NCI-H2227 (cell line): ENCODE results near the gene RAI1.

ENCODE experiments used
- DNase-seq: peaks from one replicate; lab custom pipeline; 2025; ENCODE audit not compliant: unreplicated experiment; lab: John Stamatoyannopoulos, UW

RAI1 gene

DNA sequence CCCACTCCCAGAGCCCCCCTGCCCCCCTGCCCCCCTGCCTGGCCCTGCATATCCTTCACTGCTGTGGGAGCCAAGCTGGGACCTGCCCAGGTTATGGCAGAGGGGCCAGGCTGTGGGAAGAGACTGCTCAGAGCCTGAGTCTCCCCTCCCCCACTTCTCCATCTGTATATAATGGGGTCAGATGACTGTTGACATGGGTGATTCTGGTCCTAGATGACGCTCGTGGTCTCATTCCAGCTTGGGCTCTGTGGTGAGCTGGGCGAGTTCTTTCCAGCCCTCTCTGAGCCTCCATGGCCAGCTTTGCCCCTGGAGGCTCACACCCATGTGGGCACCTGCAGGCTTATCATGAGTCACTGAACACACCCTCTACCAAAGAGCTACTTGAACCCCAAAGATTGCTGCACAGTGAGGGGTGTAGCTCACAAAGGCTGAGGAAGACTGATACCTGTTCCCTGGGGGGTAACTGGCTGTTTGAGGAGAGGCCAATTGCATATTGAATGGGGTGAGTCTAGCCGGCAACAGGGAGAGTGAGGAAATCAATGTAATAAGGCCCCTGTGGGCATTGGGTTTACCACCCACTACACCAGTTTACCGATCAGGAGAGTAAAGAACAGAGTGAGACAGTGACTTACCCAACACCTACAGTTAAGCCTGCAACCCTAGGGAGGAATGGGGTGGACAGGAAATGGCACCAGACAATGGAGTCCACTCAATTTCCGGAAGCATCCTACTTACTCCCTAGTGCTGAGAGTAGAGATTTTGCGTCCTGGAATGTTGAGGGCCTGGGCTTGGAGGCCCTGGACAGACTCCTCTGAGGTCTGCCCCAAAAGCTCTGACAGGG is 159.7 kb downstream of the RAI1 start:
- no peak for DNase-seq

- DNase-seq, result no peak
These were observed 160.4 kb downstream of the RAI1 start for GRCh38 chr17:17841601-17842025.

DNA sequence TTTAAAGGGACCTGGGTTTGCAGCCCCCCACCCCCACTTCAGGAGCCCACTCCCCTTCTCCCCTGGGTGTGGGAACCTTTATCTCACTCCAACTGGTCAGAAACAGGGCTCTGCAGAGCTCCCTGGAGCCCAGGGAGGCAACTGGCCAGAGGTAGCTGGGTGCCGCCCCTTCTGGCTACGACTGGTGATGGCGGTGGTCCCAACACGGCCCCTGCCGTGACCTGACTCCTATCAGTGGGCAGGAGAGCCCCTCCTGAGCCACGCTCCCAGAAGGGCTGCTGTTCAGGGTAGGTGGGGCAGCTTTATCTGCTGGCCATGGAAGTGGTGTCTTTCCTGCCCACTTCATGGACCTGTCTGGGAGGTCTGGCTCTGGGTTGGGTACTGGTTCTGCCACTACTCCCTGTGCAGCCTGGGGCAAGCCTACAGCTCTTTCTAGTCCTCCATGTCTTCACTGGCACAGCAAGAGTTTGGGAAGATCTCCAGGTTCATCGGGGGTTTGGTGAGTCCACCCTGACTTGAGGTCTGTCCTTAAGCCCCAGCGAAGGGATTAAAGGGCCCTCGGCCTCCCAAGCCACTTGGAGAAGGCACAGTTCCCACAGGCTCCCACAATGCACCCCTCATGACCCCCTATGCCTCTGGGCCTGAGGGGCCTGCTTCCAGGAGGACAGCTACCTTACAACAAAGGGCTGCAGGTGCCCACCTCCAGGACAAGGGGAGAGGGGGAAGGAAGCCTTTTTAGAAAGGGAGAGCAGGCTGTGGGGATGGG is 161.0 kb downstream of the RAI1 start:
- no peak for DNase-seq

DNA sequence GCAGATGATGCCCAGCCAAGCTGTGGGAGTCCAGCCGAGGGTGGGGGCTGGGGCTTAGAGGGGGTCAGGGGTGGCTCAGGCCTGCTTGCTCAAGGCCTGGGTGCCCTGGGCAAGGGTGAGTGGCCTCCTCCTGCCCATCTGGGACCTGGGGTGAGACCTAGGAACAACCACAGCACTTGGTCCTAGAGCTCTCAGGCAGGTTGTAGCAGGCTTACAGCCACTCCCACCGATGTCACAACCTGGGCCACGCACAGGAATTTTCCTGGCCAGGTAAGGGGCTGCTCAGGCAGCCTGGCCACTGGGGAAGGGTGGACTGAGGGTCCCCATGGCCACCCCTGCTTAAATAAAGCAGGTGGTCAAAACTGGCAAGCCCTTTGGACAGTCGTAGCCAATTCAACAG is 161.8 kb downstream of the RAI1 start:
- DNase-seq, result no peak

- DNase-seq, result no peak
These were observed 162.8 kb downstream of the RAI1 start for GRCh38 chr17:17844079-17844478.

DNA sequence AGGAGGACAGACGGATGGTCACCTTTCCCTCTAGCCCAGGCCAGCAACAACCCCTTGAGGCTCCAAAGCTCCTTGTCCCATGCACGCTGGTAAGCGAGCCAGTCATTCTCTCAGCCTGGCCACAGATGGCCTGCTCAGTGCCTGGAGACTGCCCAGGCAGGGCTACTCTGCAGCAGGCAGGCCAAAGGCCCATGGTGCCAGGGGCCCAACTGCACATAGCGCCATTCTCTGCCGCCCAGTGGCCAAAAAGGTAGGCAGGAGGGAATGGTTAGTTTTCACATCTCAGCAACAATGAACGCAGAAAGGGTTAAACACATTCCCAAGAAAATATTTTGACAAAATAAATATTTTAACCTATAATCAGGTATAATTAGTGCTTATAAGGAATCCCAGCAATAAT is 163.2 kb downstream of the RAI1 start:
- no peak for DNase-seq

- DNase-seq, result no peak
These were observed 164.0 kb downstream of the RAI1 start for GRCh38 chr17:17845046-17845775.

- DNase-seq, result no peak
These were observed 164.7 kb downstream of the RAI1 start for GRCh38 chr17:17846003-17846402.

GRCh38 chr17:17846645-17847044 is 165.4 kb downstream of the RAI1 start:
- DNase-seq, result no peak

- no peak for DNase-seq
These were observed 165.9 kb downstream of the RAI1 start for GRCh38 chr17:17847118-17847689.

DNA sequence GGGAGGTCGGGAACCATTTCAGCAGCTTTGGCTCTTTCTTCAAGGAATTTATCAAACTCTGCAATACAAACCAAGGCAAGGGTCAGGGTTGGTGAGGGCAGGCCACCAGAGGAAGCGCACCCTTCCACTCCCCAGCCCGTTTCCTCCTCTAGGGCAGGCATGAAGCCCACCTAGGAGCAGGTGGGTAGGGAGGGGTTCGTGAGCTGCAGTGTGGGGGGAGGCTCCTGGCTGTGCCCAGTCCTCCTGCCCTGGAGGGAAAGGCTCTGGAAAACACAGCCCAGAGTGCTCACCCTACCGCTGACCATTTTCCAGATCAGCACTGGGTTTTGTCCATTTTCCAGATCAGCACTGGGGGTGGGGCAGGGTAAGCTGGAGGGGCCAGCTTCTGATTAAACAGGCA is 166.5 kb downstream of the RAI1 start:
- no peak for DNase-seq

DNA sequence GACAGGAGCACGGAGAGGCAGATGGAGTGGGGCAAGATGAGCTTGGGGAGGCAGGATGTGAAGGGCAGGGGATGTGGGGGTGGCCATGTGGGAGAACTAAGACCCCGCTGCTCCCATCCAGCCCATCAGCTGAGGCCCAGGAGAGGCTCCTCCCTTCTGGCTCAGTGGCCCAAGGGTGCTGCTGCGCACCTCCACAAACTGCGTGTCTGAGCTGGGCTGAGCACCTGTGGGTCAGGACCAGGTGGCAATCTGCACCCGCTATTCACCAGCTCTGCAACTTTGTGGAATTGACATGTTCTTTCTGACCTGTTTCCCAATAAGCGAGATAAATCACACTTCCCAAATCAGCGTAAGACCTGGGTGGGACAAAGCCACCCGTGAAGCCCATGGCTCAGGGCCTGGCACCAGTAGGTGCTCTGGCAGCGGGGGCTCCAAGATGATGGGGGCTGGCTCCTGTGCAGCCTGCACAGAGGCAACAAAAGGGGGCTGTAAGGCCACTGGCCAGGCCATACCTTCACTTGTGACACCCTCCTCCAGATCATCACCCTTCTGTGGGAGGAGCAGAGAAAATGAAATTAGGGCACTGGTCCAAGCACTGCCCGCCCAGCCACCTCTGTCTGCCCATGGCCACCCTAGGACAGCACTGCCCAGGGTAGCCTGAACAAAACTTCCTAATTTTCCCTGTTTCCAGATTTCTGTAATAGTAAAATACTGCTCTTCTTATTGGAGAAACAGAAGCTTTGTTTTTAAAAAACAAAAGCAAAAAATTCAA is 167.2 kb downstream of the RAI1 start:
- DNase-seq, result no peak

DNA sequence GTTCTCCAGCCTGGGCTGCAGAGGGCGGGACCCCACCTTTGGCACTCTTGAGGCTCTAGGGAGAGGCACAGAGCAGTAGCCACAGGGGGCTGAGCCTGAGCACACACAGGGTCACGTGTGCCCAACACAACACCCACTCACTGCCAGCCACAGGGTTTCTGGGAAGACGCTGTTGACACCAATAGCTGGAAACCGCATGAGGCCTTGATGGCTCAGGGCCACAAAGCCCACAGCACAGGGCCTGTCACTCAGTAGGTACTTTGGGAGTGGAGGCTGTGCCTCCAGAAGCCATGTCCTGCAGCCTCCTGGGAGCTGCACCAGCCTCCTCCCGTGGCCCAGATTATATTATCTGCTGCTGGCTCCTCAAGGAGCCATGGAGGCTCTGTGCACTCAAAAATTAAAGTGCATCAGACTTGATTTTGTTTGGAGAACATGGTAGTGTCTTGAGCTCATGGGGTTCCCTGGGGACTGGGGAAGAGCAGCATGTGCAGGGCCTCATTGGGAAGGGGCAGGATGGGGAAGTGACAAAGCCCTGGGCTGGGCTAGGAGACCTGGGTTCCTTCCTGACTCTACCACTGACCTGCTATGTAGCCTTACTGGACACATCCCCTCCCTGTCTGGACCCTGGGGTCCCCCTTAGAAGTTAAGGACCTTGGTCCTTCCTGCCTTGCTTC is 168.0 kb downstream of the RAI1 start:
- DNase-seq, result no peak

DNA sequence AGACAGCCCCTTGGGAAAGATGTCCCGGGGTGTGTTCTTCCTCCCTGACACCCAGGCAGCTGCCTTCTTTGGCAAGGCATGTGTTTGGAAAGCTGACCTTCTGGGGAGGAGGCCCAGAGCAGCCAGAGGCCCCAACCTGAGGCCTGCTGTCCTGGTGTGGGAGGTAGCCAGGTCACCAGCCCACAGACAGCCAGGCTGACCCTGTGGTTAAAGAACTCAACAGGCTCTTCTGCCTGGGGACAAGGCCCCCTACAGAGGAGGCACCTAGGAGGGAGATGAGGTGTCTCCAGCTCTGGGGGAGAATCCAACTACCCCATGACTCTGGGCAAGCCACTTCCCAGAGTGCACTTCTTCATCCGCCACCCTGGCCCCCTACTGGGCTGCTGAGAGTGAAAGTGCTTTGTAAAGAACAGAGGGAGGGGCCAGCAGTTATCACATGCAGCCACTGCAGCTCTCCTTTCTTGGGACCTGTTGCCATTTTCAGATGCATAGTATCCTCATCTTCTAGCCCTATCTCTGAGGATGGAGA is 168.7 kb downstream of the RAI1 start:
- DNase-seq, result peak; percentile 27

DNA sequence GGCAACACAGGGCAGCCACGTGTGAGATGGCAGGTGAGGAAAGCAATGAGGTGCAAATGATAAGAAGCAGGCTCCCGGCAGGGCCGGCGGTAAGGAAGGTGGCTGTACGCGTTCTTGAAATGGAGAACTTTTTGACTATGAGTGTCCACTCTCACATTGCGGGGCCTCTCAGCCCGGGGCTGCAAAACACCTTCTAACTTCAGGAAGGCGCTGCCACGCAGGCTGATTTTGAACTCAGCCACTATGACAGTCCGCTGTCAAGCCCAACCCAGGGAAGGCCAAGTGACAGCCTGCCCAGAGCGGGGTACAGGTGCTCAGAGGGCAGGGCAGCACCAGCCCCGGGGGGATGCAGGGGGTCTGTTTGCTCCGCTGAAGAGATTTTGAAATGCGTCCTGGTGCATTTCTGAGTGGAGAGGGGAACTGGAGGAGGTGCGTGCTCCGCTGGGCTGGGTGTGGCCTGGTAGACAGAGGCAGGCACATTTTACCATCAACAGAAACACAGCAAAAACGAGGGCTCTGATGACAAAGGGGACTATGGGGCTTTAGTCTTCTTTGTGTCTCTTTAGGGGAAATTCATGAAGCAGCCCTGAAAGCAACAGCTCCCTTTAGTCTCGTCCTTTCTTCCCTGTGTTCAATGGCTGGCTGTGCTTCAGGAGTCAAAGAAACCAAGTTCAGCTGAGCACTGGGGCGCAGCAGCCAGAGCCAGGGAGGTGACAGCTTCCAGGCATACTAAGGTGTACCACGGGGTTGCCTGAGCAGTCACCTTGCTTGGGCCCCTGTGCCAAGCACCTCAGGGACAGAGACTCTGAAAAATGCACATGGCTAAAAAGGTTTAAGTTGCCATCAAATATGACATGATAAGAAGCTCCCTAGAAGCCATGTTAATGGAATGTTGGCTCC is 170.1 kb downstream of the RAI1 start:
- DNase-seq, result no peak

DNA sequence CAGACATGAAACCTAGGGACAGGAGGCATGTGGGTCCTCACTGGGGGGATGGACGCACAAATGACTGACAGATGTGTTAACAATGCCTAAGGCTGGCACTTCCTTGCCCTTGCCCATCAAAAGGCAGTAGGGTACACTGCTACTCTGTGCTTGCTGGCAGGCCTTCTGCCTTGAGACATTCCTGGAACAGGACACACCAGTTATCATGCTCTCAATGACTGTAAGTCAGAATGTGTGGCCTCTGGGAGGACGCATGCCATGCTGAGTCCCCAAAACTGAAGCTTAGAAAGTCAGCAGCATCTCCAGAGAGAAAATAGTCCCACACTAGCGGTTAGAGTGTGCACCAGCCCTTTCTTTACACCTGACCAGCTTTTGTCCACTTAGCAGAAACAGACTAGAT is 171.7 kb downstream of the RAI1 start:
- no peak for DNase-seq

- no peak for DNase-seq
These were observed 172.7 kb downstream of the RAI1 start for GRCh38 chr17:17853811-17854447.

DNA sequence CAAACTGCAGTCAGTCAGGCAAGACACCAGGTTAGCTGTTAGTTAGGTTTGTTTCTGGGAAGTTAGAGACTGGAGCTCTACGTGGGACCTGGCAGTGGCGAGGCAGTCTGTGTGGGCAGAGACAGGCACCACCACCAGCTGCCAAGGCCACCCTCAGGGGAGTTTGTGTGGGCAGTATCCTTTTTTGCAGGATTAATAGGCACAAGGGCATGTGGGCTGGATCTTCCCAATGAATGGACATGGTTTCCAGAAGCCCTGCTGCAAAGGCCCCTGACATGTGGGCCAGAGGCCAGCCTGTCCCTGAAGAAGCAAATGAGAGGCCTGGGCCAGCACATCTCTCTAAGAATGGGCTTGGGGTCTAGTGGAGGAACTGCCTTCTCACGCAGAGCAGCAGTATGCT is 174.7 kb downstream of the RAI1 start:
- DNase-seq, result no peak
